ENCODE data around the gene JAM3.

Gene JAM3

GRCh38 chr11:134065381-134065780 is 3.5 kb upstream of the JAM3 start:
- TF ChIP-seq CTCF (IDR thresholded peaks at IDR 0.05) (no peak), ZFX (IDR thresholded peaks at IDR 0.05; ENCODE audit: borderline replicate concordance) (no peak)
- H3K27ac ChIP-seq: no peak overlapping the region

GRCh38 chr11:134066943-134067885 is 1.7 kb upstream of the JAM3 start:
- H3K27ac ChIP-seq: no peak overlapping the region
- no peak for TF ChIP-seq CTCF (IDR thresholded peaks at IDR 0.05)
- TF ChIP-seq ZFX (IDR thresholded peaks at IDR 0.05; ENCODE audit: borderline replicate concordance): no peak

- H3K27ac ChIP-seq: no peak overlapping the region
- TF ChIP-seq CTCF (IDR thresholded peaks at IDR 0.05) (no peak), ZFX (IDR thresholded peaks at IDR 0.05; ENCODE audit: borderline replicate concordance) (no peak)
These were observed 812 bp downstream of the JAM3 start for GRCh38 chr11:134069426-134070341.

DNA sequence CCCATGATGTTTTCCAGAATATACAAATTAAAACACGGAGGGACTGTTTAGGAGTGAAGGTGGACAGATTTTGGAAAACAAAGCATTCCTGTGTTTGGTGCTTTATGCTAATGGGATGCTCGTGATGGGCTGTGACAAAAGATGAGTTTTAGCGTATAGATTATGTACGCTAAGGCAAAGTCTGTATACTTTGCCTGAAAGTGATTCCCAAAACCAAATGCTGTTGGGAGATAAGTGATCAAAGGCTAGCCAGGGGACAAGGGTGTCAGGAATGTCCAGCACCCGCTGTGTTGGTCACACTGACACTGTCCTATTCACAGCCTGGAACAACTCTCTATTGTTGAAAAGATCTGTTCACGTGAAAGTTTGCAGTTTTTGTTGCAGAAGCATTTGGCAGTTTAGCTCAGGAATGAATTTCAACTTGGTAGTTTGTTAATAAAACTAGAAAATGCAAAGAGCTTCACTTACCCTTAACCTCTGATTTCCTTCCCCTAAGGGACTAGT is 1.5 kb downstream of the JAM3 start:
- no peak for TF ChIP-seq CTCF (IDR thresholded peaks at IDR 0.05)
- TF ChIP-seq ZFX (IDR thresholded peaks at IDR 0.05; ENCODE audit: borderline replicate concordance): no peak
- no peak overlapping the region for H3K27ac ChIP-seq

GRCh38 chr11:134071306-134071705 is 2.4 kb downstream of the JAM3 start:
- TF ChIP-seq ZFX (IDR thresholded peaks at IDR 0.05; ENCODE audit: borderline replicate concordance) (no peak), CTCF (IDR thresholded peaks at IDR 0.05) (no peak)
- H3K27ac ChIP-seq: no peak overlapping the region

DNA sequence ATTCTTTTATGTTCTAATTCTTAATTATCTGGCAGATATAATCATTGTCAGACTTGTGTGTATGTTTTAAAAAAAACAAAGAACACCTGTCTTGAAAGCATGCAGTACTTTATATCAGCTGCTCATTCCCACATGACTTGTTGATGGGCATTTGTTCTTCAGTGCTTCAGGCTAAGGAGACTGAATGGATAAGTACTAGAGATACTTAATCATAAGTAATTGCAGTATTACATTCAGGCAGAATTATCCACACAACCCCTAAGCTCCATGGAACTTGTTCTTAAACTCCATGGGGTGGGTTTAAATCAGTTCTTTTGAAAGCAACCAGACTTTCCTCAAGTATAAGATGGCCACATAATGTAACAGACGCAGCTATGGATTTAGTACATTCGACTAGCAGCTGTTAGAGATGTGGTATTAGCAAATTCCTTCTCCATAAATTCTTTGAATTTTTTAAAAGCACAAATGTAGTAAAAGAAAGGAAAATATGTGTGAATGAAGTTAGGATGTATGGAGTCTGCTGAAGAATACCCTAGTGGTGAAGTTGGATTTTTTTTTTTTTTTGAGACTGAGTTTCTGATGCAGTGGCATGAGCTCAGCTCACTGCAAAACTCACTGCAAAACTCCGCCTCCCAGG is 3.0 kb downstream of the JAM3 start:
- TF ChIP-seq ZFX (IDR thresholded peaks at IDR 0.05; ENCODE audit: borderline replicate concordance): no peak
- no peak for TF ChIP-seq CTCF (IDR thresholded peaks at IDR 0.05)
- H3K27ac ChIP-seq: no peak overlapping the region

Measured in 22Rv1 (cell line).